OCI-LY7 (cell line): ENCODE results near the gene TCP11L2. TPM values are rescaled to one million over a fixed set of nuclear protein-coding genes. Genes with fewer than 3 reads are reported as not detected.

Experiments used
- BruUV-seq: library from RNA; stranded (reverse); fragments of 400-500 nt; replicated peaks from 2 replicates; lab custom pipeline; 2021; lab: Mats Ljungman, UMichigan
- CTCF ChIA-PET: fragments of 300-600 bp; sonication (Branson Sonifier 250); formaldehyde crosslinking; loops from one replicate; lab custom pipeline; 2022; ENCODE audit warnings: antibody characterized with exemption; ENCODE audit not compliant: unreplicated experiment; lab: Charles Lee
- POLR2A ChIA-PET: fragments of 300-600 bp; sonication (Branson Sonifier 250); formaldehyde crosslinking; loops from one replicate; lab custom pipeline; 2022; ENCODE audit warnings: antibody characterized with exemption; lab: Charles Lee
- DNase-seq: peaks from one replicate; pipeline ENCODE4 v3.0.0-alpha.2; 2015; ENCODE audit warnings: low spot score
- H2AFZ ChIP-seq: fragments of 200-600 bp; sonication (generic), shearing (Covaris generic); 2 replicates; pipeline ENCODE4 v1.6.1; 2014; ENCODE audit warnings: mild to moderate bottlenecking, antibody characterized with exemption, low read length, moderate library complexity
- H3K27ac ChIP-seq: fragments of 200-600 bp; sonication (generic); 2 replicates; pipeline ENCODE4 v1.5.1; 2014; ENCODE audit warnings: mixed run types, low read depth, mild to moderate bottlenecking, moderate library complexity, low read length, inconsistent platforms; ENCODE audit not compliant: poor library complexity, severe bottlenecking
- H3K36me3 ChIP-seq: fragments of 200-600 bp; sonication (generic); 2 replicates; pipeline ENCODE4 v1.6.1; 2014; ENCODE audit warnings: mild to moderate bottlenecking, antibody characterized with exemption, low read length, moderate library complexity, mixed read lengths; ENCODE audit not compliant: insufficient read depth
- H3K4me1 ChIP-seq: fragments of 200-600 bp; sonication (generic); 2 replicates; pipeline ENCODE4 v1.5.1; 2014; ENCODE audit warnings: mild to moderate bottlenecking, low read length; ENCODE audit not compliant: insufficient read depth, poor library complexity, severe bottlenecking
- H3K4me2 ChIP-seq: fragments of 200-600 bp; sonication (generic); 2 replicates; pipeline ENCODE4 v1.6.1; 2014; ENCODE audit warnings: mild to moderate bottlenecking, low read length
- H3K4me3 ChIP-seq: fragments of 200-600 bp; sonication (generic); 2 replicates; pipeline ENCODE4 v1.5.1; 2014; ENCODE audit warnings: mild to moderate bottlenecking, low read depth, low read length; ENCODE audit not compliant: poor library complexity, severe bottlenecking
- H3K79me2 ChIP-seq: fragments of 200-600 bp; sonication (generic); 2 replicates; pipeline ENCODE4 v1.6.1; 2016; ENCODE audit warnings: low read depth, mild to moderate bottlenecking, low read length, moderate library complexity, mixed read lengths; ENCODE audit not compliant: insufficient read depth
- H3K9me2 ChIP-seq: fragments of 200-600 bp; sonication (generic); 2 replicates; pipeline ENCODE4 v1.6.1; 2016; ENCODE audit warnings: mild to moderate bottlenecking, low read length, mixed read lengths; ENCODE audit not compliant: insufficient read depth
- H3K9me3 ChIP-seq: fragments of 200-600 bp; sonication (generic); 2 replicates; pipeline ENCODE4 v1.6.1; 2014; ENCODE audit warnings: mild to moderate bottlenecking, mixed run types, low read length, mixed read lengths
- H4K20me1 ChIP-seq: fragments of 200-600 bp; sonication (generic); 2 replicates; pipeline ENCODE4 v1.6.1; 2014; ENCODE audit warnings: mild to moderate bottlenecking, antibody characterized with exemption, low read length, moderate library complexity, mixed read lengths; ENCODE audit not compliant: insufficient read depth
- EZH2phosphoT487 ChIP-seq: fragments of 200-600 bp; sonication (generic); IDR thresholded peaks from 2 replicates; pipeline ENCODE4 v1.6.1; 2018; ENCODE audit warnings: low read depth, borderline replicate concordance, mild to moderate bottlenecking, mixed run types, antibody characterized with exemption, low read length, moderate library complexity, mixed read lengths
- intact Hi-C: fragments of 100-400 bp; cut with micrococcal nuclease; formaldehyde crosslinking; loops from one replicate; pipeline ENCODE4 v1.10.0; 2022; ENCODE audit not compliant: unreplicated experiment
- total RNA-seq, 2 experiments: library from RNA; depleted of rRNA in 1 of 2; stranded (reverse); fragments of >200 nt in 1 of 2; shearing (Covaris generic) in 1 of 2; gene quantifications; 2 replicates each; pipeline ENCODE4 v1.2.3, GENCODE V29; 2014 to 2022
- TF ChIP-seq, protein P1 (sequence below): fragments of 200-600 bp; sonication (generic); conservative IDR thresholded peaks from 2 replicates; pipeline ENCODE4 v1.5.1; 2014; ENCODE audit warnings: mild to moderate bottlenecking, antibody characterized with exemption, low read length, moderate library complexity, mixed read lengths

TCP11L2 gene
- total RNA-seq, 2 experiments from 2014 or later, result 1.8 to 9.8 TPM

DNA sequence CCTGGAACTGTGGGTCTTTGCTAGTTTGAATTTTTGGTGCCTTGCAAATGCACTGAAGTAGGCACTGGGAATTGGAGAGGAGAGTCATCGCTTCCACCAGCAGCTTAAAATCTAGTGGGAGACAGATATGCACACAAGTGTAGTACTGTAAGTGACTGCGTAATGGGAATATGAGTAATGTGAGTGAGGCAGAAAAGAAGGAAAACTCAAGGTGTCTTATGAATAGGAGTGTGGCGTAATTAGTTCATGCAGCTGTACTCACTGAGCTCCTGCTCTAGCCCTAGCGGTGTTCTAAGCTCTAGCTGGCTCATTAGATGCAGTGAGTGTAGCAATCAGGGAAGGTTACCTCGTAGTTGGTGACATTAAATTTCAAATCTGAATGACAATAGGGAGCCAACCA, 2.8 kb downstream of the TCP11L2 start:
- Histone ChIP-seq H3K9me3 (no peaks in the 10 kb centered on the region), H4K20me1 (no peaks in the 10 kb centered on the region), H3K9me2 (no peaks in the 10 kb centered on the region), H3K36me3 (no peaks in the 10 kb centered on the region), H3K27ac (no peak overlapping the region), H3K4me1 (peaks cover 38% of the 10 kb centered on the region), H3K79me2 (no peaks in the 10 kb centered on the region), H3K4me2 (no peak overlapping the region), H2AFZ (no peak overlapping the region), H3K4me3 (no peak overlapping the region)
- intact Hi-C loops, result no loop called here
- POLR2A ChIA-PET, result interaction anchor here (0.6 to 1.1 kb wide), 2 partner anchors 12 to 34 kb away, joined by 3 to 4 read pairs; no protein-coding TSS in a partner anchor
- TF ChIP-seq, protein P1, sequence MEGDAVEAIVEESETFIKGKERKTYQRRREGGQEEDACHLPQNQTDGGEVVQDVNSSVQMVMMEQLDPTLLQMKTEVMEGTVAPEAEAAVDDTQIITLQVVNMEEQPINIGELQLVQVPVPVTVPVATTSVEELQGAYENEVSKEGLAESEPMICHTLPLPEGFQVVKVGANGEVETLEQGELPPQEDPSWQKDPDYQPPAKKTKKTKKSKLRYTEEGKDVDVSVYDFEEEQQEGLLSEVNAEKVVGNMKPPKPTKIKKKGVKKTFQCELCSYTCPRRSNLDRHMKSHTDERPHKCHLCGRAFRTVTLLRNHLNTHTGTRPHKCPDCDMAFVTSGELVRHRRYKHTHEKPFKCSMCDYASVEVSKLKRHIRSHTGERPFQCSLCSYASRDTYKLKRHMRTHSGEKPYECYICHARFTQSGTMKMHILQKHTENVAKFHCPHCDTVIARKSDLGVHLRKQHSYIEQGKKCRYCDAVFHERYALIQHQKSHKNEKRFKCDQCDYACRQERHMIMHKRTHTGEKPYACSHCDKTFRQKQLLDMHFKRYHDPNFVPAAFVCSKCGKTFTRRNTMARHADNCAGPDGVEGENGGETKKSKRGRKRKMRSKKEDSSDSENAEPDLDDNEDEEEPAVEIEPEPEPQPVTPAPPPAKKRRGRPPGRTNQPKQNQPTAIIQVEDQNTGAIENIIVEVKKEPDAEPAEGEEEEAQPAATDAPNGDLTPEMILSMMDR, result no peak
- TF ChIP-seq EZH2phosphoT487, result no peak
- DNase-seq, result no peak
- BruUV-seq, result no TSS peak
- CTCF ChIA-PET, result no interaction called here

DNA sequence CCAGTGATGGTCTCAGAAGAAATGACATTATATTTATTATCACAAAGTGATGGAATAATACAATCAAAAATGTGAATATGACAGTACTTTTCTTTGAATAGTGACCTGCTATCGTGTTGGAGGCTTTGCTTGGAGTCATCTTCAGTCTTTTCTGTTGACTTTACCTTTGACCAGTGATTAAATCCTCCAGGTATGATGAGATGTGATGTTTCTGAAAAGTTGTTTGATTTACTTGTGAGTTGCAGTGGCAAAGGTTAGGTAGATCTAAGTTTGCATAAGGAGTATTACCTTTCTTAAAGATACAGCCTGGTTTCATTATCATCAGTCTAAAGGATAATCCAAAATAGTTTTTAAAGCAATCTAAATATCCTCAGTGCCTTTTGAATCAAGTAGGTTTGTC, 4.6 kb downstream of the TCP11L2 start:
- Histone ChIP-seq H3K79me2 (no peaks in the 10 kb centered on the region), H3K36me3 (no peaks in the 10 kb centered on the region), H3K9me2 (no peaks in the 10 kb centered on the region), H3K4me2 (no peak overlapping the region), H3K9me3 (no peaks in the 10 kb centered on the region), H3K4me3 (no peak overlapping the region), H4K20me1 (no peaks in the 10 kb centered on the region), H2AFZ (no peak overlapping the region), H3K27ac (no peak overlapping the region), H3K4me1 (peaks cover 37% of the 10 kb centered on the region)
- CTCF ChIA-PET, result no interaction called here
- no peak for TF ChIP-seq EZH2phosphoT487
- TF ChIP-seq, protein P1, result no peak
- no peak for DNase-seq
- BruUV-seq, result no TSS peak
- POLR2A ChIA-PET, result interaction anchor here (0.9 kb wide), 1 partner anchor 51 kb away, joined by 3 read pairs; no protein-coding TSS in a partner anchor
- intact Hi-C loops, result no loop called here

DNA sequence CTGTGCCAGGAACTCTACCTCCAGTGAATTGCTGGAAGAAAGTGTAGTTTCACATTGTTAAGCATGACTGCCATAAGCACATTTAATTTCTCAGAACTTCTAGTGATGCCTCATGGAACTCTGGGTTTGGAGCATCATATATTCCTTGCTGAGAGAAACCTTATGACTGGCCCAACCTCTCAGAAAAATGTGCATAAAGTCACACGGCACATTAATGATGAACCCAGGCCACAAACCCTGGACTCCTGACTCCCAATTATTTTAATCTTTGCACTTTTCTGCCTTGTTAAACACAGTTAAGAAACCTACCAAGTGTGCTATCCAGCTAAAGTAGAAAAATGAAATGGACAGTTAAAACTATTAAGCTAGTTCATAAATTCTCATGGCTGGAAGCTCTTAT, 5.6 kb downstream of the TCP11L2 start:
- CTCF ChIA-PET, result no interaction called here
- Histone ChIP-seq H3K4me2 (no peak overlapping the region), H2AFZ (no peak overlapping the region), H3K9me3 (no peaks in the 10 kb centered on the region), H3K4me3 (no peak overlapping the region), H3K27ac (no peak overlapping the region), H4K20me1 (no peaks in the 10 kb centered on the region), H3K4me1 (peaks cover 35% of the 10 kb centered on the region), H3K36me3 (no peaks in the 10 kb centered on the region), H3K79me2 (no peaks in the 10 kb centered on the region), H3K9me2 (no peaks in the 10 kb centered on the region)
- no TSS peak for BruUV-seq
- TF ChIP-seq EZH2phosphoT487, result no peak
- TF ChIP-seq, protein P1, result no peak
- no peak for DNase-seq
- POLR2A ChIA-PET, result interaction anchor here (0.6 to 1.4 kb wide), 3 partner anchors 10 to 71 kb away, joined by 4 to 6 read pairs (median 4); no protein-coding TSS in a partner anchor
- intact Hi-C loops, result no loop called here
